22Rv1 (cell line): ENCODE results near the gene RSRC1.
"Not testable (repeated sequence)": the region's sequence is repeated elsewhere in the genome, so short reads cannot be mapped to it uniquely, and the experiment has no call there.

Experiments
- H3K27ac ChIP-seq: fragments of 450-650 bp; 2 replicates; pipeline ENCODE4 v1.5.1; 2017
- ZFX ChIP-seq: fragments of 450-650 bp; IDR thresholded peaks from 2 replicates; pipeline ENCODE4 v1.6.1; 2017; ENCODE audit warnings: antibody characterized with exemption, borderline replicate concordance
- TF ChIP-seq, protein P1 (sequence below): fragments of 450-650 bp; IDR thresholded peaks from 2 replicates; pipeline ENCODE4 v1.5.1; 2017; ENCODE audit warnings: mild to moderate bottlenecking

Gene RSRC1

DNA sequence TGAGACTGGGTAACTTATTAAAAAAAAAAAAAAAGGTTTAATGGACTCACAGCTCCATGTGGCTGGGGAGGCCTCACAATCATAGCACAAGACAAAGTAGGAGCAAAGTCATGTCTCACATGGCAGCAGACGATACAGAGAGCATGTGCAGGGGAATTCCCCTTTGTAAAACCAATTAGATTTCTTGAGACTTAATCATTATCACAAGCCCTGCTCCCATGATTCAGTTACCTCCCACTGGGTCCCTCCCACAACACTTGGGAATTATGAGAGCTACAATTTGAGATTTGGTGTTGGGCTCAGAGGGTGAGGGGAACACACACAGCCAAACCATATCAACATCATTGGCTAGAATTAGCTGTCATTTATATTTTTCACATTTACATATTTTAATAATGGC lies 221.0 kb downstream of the RSRC1 start:
- TF ChIP-seq, protein P1, sequence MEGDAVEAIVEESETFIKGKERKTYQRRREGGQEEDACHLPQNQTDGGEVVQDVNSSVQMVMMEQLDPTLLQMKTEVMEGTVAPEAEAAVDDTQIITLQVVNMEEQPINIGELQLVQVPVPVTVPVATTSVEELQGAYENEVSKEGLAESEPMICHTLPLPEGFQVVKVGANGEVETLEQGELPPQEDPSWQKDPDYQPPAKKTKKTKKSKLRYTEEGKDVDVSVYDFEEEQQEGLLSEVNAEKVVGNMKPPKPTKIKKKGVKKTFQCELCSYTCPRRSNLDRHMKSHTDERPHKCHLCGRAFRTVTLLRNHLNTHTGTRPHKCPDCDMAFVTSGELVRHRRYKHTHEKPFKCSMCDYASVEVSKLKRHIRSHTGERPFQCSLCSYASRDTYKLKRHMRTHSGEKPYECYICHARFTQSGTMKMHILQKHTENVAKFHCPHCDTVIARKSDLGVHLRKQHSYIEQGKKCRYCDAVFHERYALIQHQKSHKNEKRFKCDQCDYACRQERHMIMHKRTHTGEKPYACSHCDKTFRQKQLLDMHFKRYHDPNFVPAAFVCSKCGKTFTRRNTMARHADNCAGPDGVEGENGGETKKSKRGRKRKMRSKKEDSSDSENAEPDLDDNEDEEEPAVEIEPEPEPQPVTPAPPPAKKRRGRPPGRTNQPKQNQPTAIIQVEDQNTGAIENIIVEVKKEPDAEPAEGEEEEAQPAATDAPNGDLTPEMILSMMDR, result no peak
- no peak for TF ChIP-seq ZFX
- H3K27ac ChIP-seq, result no peak overlapping the region

DNA sequence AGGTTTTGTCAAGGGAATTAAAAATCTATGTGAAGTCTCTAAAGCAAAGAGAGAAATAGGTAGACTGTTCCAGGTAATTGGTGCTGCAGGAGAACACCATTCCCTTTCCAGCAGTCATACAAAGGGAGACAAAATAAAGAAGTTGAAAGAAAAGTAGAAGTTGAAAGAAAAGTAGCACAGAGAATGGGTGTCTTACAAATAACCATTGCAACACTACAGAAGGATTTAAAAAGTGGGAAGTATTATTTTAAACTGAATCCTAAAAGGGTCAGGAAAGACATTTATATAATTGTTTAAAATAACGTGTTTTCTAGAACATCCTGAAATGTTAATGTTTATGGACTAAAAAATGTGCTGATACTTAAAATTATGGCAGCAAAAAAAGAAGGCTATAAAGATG lies 223.8 kb downstream of the RSRC1 start:
- no peak overlapping the region for H3K27ac ChIP-seq
- TF ChIP-seq ZFX, result no peak
- TF ChIP-seq, protein P1, result no peak

DNA sequence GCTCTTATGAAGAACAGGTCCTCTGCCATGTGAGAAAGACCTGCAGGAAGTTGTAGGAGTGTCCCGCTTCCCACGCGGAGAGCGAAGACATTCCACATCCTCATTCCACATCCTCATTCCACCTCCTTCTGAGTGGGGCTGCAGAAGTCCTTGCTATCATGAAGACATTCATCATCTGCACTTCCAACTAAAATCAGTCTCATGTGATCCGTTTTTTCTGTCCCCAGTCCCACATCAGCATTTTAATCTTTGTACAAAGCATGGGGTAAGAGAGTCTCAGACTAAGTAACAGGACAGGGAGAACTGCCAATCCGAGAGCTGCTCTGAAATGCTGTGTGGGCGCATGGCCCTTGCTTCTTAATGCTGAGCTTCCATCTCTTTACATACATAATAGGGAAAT lies 227.2 kb downstream of the RSRC1 start:
- no peak for TF ChIP-seq ZFX
- TF ChIP-seq, protein P1, result no peak
- no peak overlapping the region for H3K27ac ChIP-seq

DNA sequence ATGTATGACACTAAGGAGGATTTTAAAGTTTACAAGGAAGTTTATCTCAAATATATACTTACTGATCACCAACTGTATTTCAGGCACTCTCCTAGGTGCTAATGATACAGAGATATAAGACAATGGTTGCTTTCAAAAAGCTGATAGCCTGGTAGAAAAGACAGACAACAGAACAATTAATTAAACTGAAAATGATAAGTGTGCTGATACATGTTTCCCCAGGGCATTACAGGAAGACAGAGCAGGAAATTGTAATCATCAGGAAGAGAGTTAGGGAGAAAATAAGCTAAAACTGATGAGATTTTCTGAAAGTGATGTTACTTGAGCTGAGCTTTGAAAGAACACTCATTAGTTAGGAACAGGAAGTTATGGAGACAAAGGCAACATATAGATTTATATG lies 229.7 kb downstream of the RSRC1 start:
- no peak overlapping the region for H3K27ac ChIP-seq
- no peak for TF ChIP-seq ZFX
- TF ChIP-seq, protein P1, result no peak

DNA sequence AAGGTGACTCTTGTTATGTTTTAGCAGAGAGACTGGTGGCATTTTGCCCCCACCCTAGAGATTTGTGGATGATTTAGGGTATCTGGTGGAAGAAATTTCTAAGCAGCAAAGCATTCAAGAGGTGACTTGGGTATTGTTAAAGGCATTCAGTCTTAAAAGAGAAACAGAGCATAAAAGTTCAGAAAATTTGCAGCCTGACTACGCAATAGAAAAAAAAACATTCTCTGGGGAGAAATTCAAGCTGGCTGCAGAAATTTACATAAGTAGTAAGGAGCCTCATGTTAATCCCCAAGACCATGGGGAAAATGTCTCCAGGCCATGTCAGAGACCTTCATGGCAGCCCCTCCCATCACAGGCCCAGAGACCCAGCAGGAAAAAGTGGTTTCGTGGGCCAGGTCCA lies 231.1 kb downstream of the RSRC1 start:
- not testable (repeated sequence) for H3K27ac ChIP-seq

DNA sequence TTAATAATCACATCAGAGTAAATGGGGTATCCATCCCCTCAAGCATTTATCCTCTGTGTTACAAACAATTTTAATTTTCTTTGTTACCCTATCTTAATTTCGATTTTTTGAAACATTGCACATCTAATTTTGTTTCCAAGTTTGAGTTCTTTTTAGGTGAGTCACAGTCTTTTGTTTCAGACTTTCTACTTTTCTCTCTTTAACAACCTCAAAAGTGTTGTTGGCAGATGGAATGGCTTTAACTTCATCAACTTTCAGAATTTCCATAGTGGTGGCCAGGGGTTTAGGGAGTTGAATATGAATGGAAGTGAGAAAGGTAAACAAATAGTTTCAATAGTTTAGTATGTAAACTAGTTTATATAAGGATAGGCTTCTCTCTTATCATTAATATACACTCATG lies 238.1 kb downstream of the RSRC1 start:
- TF ChIP-seq, protein P1, result no peak
- no peak for TF ChIP-seq ZFX
- no peak overlapping the region for H3K27ac ChIP-seq

DNA sequence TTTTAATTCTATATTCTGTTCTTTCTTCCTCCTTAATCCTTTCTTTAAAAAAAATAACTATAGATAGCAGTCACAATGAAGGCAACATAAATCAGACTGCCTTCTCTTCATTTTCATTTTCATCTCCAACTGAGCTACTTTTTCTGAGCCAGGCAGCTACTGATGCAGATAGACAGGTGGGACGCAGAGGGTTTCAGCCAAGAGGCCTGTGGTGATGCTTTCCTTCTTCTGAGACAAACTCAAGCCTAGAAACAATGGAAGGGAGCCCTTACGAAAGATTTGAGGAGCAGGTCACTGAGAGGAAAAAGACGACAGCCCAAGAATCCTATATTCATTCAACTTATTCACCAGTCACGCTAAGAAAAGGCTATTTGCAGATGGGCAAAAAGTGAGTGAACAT lies 241.1 kb downstream of the RSRC1 start:
- TF ChIP-seq, protein P1, result no peak
- no peak for TF ChIP-seq ZFX
- no peak overlapping the region for H3K27ac ChIP-seq

DNA sequence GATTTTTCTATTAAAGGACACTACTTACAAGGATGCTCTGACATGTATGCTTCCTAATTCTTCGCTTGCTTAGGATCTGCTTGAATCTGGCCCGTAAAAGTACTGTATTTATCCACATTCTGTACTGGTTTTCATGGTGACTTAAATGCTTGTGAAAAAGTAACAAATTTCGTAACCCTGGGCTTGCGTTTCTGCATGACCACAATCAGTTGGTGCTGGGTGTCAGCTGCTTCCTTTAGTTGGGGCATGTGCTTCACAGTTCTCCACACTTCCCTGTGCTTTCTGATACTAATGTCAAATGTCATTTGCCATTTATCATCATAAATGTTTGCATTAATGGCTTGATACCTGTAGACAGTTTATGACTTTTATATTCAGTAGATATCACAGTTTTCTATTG lies 242.7 kb downstream of the RSRC1 start:
- TF ChIP-seq, protein P1, result no peak
- TF ChIP-seq ZFX, result no peak
- H3K27ac ChIP-seq, result no peak overlapping the region
